HG03039 (cell line): ENCODE measurements around the gene RAB37.

ENCODE experiments used
- ATAC-seq: cut with Tn5 transposase; IDR thresholded peaks from one replicate; pipeline ENCODE4 v1.9.1; 2021; ENCODE audit warnings: mild to moderate bottlenecking, moderate library complexity; ENCODE audit not compliant: unreplicated experiment

The RAB37 gene

GRCh38 chr17:74736513-74737298 is at the start of gene RAB37:
Gene RAB37, plus strand, starts transcription at chr17:74737256. Its CDS starts 17 bp downstream, at chr17:74737273.
- no peak for ATAC-seq

GRCh38 chr17:74687886-74688285 is 49.2 kb upstream of the RAB37 start:
- ATAC-seq: no peak

GRCh38 chr17:74690409-74690825 is 46.6 kb upstream of the RAB37 start:
- ATAC-seq: no peak

GRCh38 chr17:74691151-74691550 is 45.9 kb upstream of the RAB37 start:
- no peak for ATAC-seq

GRCh38 chr17:74694081-74694480 is 43.0 kb upstream of the RAB37 start:
- no peak for ATAC-seq

GRCh38 chr17:74695629-74696028 is 41.4 kb upstream of the RAB37 start:
- ATAC-seq: no peak

GRCh38 chr17:74697515-74697914 is 39.5 kb upstream of the RAB37 start:
- no peak for ATAC-seq

GRCh38 chr17:74698069-74698468 is 39.0 kb upstream of the RAB37 start:
- ATAC-seq: no peak

- ATAC-seq: no peak
Observed at GRCh38 chr17:74699236-74699635, 37.8 kb upstream of the RAB37 start.

- ATAC-seq: no peak
Observed at GRCh38 chr17:74702116-74702871, 34.8 kb upstream of the RAB37 start.

- no peak for ATAC-seq
Observed at GRCh38 chr17:74703311-74703710, 33.7 kb upstream of the RAB37 start.

GRCh38 chr17:74704544-74704943 is 32.5 kb upstream of the RAB37 start:
- no peak for ATAC-seq

- ATAC-seq: no peak
Observed at GRCh38 chr17:74711058-74711824, 25.8 kb upstream of the RAB37 start.

- ATAC-seq: no peak
Observed at GRCh38 chr17:74712301-74712700, 24.8 kb upstream of the RAB37 start.

GRCh38 chr17:74712756-74713155 is 24.3 kb upstream of the RAB37 start, which contains the start of gene CD300LF:
Gene CD300LF, minus strand, starts transcription at chr17:74712923. Its CDS starts 57 bp downstream, at chr17:74712866.
- ATAC-seq: no peak

- ATAC-seq: no peak
Observed at GRCh38 chr17:74713171-74713755, 23.8 kb upstream of the RAB37 start.

- no peak for ATAC-seq
Observed at GRCh38 chr17:74715144-74715543, 21.9 kb upstream of the RAB37 start.

GRCh38 chr17:74720506-74720905 is 16.6 kb upstream of the RAB37 start:
- ATAC-seq: no peak

- no peak for ATAC-seq
Observed at GRCh38 chr17:74722782-74723181, 14.3 kb upstream of the RAB37 start.

GRCh38 chr17:74723891-74724290 is 13.2 kb upstream of the RAB37 start:
- ATAC-seq: no peak

GRCh38 chr17:74725111-74725510 is 11.9 kb upstream of the RAB37 start:
- ATAC-seq: no peak
